Muscle layer of duodenum (tissue), 2 donors: ENCODE results near the gene ZNF473.

ENCODE experiments used
- H3K27ac ChIP-seq: one replicate; pipeline ENCODE4 v1.7.0; 2013; ENCODE audit warnings: mild to moderate bottlenecking, low read length
- H3K27me3 ChIP-seq: one replicate; pipeline ENCODE4 v1.7.0; 2013; ENCODE audit warnings: low read depth, mild to moderate bottlenecking, control low read depth, low read length
- H3K36me3 ChIP-seq, 2 donors: one replicate each; pipeline ENCODE4 v1.7.0; 2013; ENCODE audit warnings: low read length in 2 of 2, control low read depth in 1 of 2, mild to moderate bottlenecking in 1 of 2; ENCODE audit not compliant: insufficient read depth in 2 of 2, control insufficient read depth in 1 of 2
- H3K4me1 ChIP-seq, 2 donors: one replicate each; pipeline ENCODE4 v1.7.0; 2013; ENCODE audit warnings: low read length in 2 of 2, mild to moderate bottlenecking in 2 of 2, control low read depth in 1 of 2, moderate library complexity in 1 of 2; ENCODE audit not compliant: insufficient read depth in 2 of 2, control insufficient read depth in 1 of 2
- H3K4me3 ChIP-seq, 2 donors: one replicate each; pipeline ENCODE4 v1.7.0; 2013; ENCODE audit warnings: low read length in 2 of 2, low read depth in 1 of 2, mild to moderate bottlenecking in 1 of 2
- H3K9me3 ChIP-seq, 2 donors: one replicate each; pipeline ENCODE4 v1.7.0; 2013; ENCODE audit warnings: low read length in 2 of 2, control low read depth in 1 of 2, mild to moderate bottlenecking in 1 of 2; ENCODE audit not compliant: control insufficient read depth in 1 of 2
- donor health status: healthy.

ZNF473 gene

DNA sequence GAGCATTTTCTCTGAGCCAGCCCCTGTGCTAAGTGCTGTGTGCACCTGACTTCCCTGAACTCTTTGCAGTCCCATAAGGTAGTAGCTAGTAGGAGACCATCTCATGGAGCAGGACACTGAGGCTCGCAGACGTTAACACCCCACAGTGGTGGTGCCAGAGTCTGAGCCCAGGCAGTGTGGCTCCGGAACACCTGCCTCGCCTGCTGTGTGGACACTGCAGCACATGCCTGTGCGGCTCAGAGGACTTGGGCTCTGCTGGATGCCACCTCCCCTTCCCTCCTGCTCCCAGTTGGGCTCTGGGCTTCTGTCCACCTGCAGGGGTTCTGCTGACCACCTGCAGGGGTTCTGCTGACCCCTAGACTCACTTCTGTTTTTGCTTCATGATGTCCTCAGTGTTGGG, 37.8 kb upstream of the ZNF473 start:
- Histone ChIP-seq H3K4me1 (no peaks in the 10 kb centered on the region), H3K27me3 (no peaks in the 10 kb centered on the region), H3K4me3 (no peak overlapping the region), H3K27ac (no peak overlapping the region), H3K36me3 (peaks cover 39 to 83% of the 10 kb centered on the region in 2 donors), H3K9me3 (no peaks in the 10 kb centered on the region)

DNA sequence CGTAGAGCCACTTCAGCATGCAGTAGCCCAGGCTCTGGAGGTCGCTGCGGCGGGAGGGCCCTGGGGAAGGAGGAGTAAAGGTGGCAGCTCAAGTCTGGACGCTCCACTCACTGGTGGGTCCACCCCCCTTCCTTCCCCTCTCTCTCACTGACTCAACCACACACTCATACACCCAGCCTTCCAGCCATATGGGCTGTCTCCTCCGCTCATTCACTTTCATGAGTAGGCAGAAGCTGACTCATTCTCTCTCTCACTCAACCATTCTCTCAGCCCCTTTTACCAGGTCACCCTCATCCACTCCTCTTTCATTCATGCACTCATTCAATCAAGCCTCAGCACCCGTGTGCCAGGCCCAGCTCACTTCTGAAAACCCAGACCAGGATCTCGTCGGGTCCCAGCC, 37.4 kb upstream of the ZNF473 start:
- no peaks in the 10 kb centered on the region for H3K4me1 ChIP-seq
- peaks cover 39 to 82% of the 10 kb centered on the region in 2 donors for H3K36me3 ChIP-seq
- no peaks in the 10 kb centered on the region for H3K27me3 ChIP-seq
- no peak overlapping the region for H3K4me3 ChIP-seq
- H3K9me3 ChIP-seq, result no peaks in the 10 kb centered on the region
- H3K27ac ChIP-seq, result no peak overlapping the region

DNA sequence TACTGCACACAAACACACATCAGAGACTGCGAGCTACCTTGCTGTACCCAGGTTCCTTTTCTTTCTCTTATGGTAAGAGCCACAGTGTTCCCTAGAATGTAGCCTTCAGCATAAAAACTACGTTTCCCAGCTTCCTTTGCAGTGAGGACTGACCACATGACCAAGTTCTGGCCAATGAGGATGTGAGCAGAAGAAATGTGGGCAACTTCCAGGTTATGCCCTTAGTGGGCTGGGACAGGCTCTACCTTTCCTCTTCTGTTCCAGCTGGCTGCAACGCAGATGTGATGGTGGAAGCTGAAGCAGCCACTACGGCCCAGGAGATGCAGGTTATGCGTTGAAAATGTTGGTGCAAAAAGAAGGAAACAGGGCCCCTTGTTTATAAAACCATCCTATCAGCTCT, 28.1 kb upstream of the ZNF473 start:
- Histone ChIP-seq H3K4me3 (no peak overlapping the region), H3K27me3 (no peaks in the 10 kb centered on the region), H3K9me3 (no peaks in the 10 kb centered on the region), H3K4me1 (no peaks in the 10 kb centered on the region), H3K36me3 (peaks cover 51 to 87% of the 10 kb centered on the region in 2 donors), H3K27ac (no peak overlapping the region)

DNA sequence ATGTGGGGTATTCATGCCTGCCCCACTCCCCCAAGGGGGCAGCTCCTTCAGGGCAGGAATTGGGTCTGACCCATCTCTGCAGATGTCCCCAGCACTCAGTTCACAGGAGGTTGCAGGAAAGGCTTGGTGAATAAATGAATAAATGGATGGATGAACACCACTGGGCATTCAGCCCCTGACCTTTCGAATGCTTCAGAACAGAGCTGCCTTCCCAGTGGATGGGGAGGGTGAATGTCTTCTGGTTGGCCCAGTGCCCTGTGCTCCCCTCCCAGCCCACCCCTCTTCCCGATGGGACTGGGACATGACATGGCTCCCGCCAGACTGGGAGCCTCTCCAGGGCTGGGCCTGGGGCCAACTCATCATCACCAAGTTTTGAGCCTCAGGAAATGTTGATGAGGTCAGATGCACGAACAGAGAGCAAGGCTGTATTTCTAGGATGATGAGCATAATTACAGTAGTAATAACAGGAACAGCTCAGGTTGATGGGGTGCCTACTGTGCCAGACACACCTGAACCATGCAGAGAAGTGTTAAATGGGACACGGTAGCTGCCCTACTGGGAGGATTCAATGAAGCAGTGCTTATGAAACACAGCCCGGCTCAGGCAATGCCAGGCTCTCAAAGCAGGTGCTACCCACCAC, 26.3 kb upstream of the ZNF473 start:
- Histone ChIP-seq H3K9me3 (no peaks in the 10 kb centered on the region), H3K27me3 (no peaks in the 10 kb centered on the region), H3K27ac (no peak overlapping the region), H3K4me1 (peaks cover 0 to 12% of the 10 kb centered on the region in 2 donors), H3K36me3 (peaks cover 42 to 82% of the 10 kb centered on the region in 2 donors), H3K4me3 (no peak overlapping the region)

DNA sequence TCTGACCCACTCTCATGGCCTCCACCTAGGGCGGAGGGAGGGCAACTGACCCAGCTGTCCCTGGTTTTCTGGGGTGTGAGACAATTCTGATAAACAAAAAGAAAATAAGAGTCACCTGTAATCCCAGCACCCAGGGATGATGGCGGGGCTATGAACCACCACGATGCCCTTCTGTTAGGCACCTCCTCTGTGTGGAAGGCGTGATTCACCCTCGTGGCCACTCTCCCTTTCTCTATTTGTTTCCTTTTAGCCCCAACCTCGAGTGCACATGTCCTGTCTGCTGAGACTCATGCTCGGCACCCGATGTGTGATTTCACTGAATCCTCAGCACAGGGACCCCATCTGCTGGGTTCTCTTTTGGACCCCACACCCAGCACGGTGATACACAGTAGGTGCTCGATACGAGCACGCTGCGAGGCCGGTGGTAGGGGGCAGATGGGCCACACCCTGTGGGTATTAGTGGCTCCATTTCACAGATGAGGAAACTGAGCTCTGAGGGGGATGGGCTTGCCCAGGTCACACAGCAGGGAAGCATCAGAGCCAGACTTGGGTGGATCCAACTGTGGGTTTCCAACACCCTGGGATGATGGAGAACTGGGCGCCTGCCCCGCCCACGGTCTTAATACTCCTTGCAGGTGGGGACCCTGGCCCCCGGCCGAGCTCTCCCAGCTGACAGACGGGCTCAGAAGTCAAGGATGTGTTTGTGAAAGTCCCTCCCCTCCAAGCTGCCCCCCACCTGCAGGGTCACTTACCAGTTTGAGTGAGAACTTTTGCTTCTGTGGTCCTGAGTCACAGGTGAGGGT, 25.6 kb upstream of the ZNF473 start:
- H3K27ac ChIP-seq, result no peak overlapping the region
- peaks cover 37 to 75% of the 10 kb centered on the region in 2 donors for H3K36me3 ChIP-seq

DNA sequence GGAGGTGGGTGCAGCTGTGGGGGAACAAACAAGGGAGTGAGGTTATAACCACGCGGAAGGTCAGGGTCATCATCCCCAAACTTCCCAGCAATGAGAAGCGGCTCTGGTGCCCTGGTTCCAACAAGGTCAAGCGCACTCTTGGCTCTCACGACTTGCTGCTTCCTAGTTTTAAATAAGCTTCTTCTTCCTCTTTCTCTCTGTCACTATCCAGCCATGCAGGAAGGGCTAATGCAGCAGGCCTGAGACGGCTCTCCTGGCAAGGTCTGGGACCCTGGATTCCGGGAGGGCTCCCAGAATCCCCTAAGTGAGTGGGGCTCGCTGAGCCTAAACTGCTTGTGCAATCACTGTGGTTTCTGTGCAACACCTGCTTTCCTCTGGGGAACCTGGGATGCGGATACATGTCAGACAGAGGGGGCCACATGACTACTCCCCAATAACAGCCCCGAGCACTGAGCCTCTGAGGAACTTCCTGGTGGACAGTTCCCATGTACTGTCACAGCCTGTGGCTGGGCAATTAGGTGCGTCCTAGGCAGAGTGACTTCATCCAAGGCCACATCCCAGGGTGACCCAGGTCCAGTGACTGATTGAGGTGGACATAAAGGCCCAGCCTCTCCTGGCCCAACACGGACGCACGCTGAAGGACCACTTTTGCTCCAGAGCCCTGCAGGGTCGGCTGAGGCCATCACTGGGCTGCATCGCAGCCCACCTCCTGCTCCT, 24.8 kb upstream of the ZNF473 start:
- no peaks in the 10 kb centered on the region for H3K27me3 ChIP-seq
- H3K36me3 ChIP-seq, result peaks cover 38 to 75% of the 10 kb centered on the region in 2 donors
- H3K9me3 ChIP-seq, result no peaks in the 10 kb centered on the region
- H3K4me1 ChIP-seq, result peaks cover 0 to 14% of the 10 kb centered on the region in 2 donors
- H3K4me3 ChIP-seq, result no peak overlapping the region
- H3K27ac ChIP-seq, result no peak overlapping the region

More for the DNA sequence above, 25.6 kb upstream of the ZNF473 start:
- Histone ChIP-seq H3K9me3 (no peaks in the 10 kb centered on the region), H3K27me3 (no peaks in the 10 kb centered on the region), H3K4me1 (peaks cover 0 to 14% of the 10 kb centered on the region in 2 donors), H3K4me3 (no peak overlapping the region)

DNA sequence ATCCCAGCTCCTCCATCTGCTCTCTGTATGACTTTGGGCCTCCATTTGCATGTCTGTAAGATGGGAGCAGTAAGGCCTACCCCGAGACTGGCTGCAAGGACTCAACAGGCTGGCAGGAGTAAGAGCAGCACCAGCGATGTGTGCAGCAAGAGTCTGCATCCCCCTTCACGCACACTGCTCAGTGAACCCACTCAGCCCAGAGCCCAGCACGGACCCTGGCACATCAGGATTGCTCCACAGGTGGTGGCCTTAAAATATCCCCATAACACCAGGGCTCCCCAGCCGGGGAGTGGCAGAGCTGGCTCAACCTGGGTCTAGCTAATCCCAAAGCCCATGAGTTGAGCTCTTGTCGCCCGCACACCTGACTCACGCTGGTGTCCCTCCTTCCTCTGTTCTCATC, 24.0 kb upstream of the ZNF473 start:
- no peak overlapping the region for H3K27ac ChIP-seq
- no peaks in the 10 kb centered on the region for H3K9me3 ChIP-seq
- H3K27me3 ChIP-seq, result no peaks in the 10 kb centered on the region
- no peak overlapping the region for H3K4me3 ChIP-seq
- H3K4me1 ChIP-seq, result peaks cover 0 to 14% of the 10 kb centered on the region in 2 donors
- peaks cover 41 to 72% of the 10 kb centered on the region in 2 donors for H3K36me3 ChIP-seq

DNA sequence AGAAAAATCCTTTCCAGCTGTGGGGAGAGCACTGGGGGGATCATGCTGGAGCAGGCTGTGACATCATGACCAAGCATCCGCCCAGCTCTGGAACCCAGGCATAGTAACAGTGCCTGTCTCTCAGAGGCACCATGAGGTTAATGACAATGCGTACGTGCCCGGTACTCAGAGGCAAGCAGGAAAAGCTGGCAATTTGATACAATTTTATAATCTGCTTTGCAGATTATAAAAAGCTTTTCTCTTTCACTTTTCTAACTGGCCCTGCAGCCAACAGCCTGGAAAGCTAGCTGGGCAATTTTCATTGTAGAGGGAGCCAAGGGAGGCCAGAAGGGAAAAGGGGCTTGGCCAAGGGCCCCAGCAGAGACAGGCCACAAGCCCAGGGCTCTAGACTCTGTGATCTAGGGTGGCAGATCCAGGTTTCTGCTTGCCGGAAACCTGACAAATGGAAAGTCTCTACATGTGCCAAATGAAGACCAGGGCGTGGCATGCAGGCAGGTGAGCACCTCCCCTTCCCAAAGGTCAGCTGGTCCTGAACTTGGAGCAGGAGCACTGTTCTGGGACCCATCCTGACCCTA, 23.3 kb upstream of the ZNF473 start:
- no peak overlapping the region for H3K4me3 ChIP-seq

DNA sequence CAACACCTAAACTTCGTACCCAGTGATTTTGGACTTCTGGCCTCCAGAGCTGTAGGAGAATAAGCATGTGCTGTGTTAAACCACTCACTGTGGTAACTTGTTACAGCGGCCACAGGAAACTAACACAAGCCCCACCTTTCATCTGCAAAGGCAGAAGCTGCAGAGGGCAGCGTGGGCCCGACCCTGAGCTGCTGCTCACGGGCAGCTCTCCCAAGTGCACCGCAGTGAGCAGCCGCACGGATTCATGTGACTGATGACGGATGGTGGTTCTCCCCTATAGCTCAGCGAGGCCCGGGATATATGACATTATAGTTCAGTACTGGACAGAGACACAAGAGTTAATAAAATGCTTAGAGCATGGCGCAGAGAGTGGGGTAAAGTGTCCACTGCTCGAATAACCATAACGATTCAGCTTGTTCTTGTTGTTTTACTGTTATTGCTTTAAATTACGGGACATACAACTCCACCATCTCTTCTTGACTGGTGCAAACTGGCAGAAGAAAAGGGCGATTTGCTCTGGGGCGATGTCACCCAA, 22.5 kb upstream of the ZNF473 start:
- Histone ChIP-seq H3K27me3 (no peaks in the 10 kb centered on the region), H3K9me3 (no peaks in the 10 kb centered on the region), H3K4me1 (peaks cover 0 to 14% of the 10 kb centered on the region in 2 donors), H3K27ac (no peak overlapping the region), H3K4me3 (no peak overlapping the region), H3K36me3 (peaks cover 47 to 72% of the 10 kb centered on the region in 2 donors)

More for the DNA sequence above, 23.3 kb upstream of the ZNF473 start:
- Histone ChIP-seq H3K36me3 (peaks cover 44 to 72% of the 10 kb centered on the region in 2 donors), H3K9me3 (no peaks in the 10 kb centered on the region), H3K27me3 (no peaks in the 10 kb centered on the region), H3K27ac (no peak overlapping the region), H3K4me1 (peaks cover 0 to 14% of the 10 kb centered on the region in 2 donors)

DNA sequence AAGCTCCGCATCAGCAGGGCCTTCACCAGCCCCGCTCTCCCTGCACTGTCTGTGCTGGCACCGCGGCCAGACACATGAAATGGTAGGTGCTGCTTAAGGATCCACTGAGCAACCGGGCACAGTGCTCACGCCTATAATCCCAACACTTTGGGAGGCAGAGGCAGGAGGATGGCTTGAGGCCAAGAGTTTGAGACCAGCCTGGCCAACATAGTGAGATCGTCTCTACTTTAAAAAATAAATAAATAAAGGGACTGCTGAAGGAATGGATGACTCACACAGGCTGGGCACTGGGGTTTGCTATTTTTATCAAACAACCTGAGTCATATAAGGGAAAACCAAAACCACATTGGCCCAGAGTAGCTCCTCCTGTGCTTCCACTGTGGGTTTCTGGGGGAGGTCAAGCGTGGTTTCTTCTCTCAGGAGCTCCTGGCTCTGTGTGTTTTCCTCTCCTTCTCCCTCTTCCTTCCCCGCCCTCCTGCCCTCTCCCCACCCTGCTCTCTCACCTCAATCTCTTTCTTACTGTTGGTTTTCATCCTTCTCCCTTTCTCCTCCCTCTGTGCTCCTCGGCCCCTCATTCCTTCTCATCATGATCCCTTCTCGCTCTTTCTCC, 21.9 kb upstream of the ZNF473 start:
- Histone ChIP-seq H3K27ac (peak overlapping the region; percentile 33), H3K36me3 (peaks cover 50 to 73% of the 10 kb centered on the region in 2 donors), H3K27me3 (no peaks in the 10 kb centered on the region), H3K4me1 (peaks cover 0 to 14% of the 10 kb centered on the region in 2 donors), H3K9me3 (no peaks in the 10 kb centered on the region), H3K4me3 (no peak overlapping the region)
